Measurements from ENCODE around the gene KDF1. TPM values are rescaled to one million over a fixed set of nuclear protein-coding genes. Genes with fewer than 3 reads are reported as not detected.

Gene KDF1
- total RNA-seq, 1 donor from 2014 or later: 0.21 TPM

DNA sequence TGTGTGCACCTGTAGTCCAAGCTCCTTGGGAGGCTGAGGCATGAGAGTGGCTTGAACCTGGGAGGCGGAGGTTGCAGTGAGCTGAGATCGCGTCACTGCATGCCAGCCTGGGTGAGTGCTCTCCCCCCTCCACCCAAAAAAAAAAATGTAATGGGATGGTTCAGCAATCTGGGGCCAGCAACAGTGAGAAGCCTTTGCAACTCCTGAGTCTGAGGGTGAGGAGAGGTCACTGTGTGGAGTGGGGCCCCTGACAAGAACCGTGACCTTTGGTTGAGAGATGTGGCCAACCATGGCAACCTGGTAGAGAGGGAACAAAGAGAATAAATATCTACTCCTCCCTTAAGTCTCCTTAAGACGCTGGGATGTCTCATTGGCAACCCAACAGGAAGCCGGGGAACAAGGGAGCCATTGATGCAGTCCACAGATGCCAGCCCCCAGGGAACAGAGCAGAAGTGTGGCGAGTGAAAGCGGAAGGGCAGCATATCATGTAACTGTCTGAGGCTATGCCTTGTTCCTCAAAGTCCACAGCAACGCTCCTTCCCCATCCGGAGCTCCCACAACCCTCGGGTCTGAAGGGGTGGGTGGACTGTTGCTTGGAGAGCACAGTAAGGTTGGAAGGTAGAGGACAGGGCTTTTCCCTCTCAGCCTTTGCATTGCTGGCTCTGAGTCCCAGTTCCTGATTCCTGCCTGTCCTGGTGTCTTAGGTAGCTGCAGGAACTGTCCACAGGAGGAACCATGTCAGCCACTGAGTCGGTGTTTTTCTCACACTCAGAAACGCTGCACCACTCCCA, 41.5 kb upstream of the KDF1 start:
- Mint-ChIP-seq H3K4me3 (ENCODE audit: unreplicated experiment) (no peak overlapping the region), H3K27me3 (ENCODE audit: unreplicated experiment) (peaks cover 5% of the 10 kb centered on the region), H3K27ac (ENCODE audit: unreplicated experiment) (no peak overlapping the region), H3K36me3 (ENCODE audit: low read depth, unreplicated experiment) (no peaks in the 10 kb centered on the region), H3K9me3 (ENCODE audit: unreplicated experiment) (no peaks in the 10 kb centered on the region), H3K4me1 (ENCODE audit: unreplicated experiment) (peaks cover 10% of the 10 kb centered on the region)
- no peak for DNase-seq (ENCODE audit: low spot score)
- TF ChIP-seq CTCF (IDR thresholded peaks at IDR 0.05; ENCODE audit: unreplicated experiment): no peak

DNA sequence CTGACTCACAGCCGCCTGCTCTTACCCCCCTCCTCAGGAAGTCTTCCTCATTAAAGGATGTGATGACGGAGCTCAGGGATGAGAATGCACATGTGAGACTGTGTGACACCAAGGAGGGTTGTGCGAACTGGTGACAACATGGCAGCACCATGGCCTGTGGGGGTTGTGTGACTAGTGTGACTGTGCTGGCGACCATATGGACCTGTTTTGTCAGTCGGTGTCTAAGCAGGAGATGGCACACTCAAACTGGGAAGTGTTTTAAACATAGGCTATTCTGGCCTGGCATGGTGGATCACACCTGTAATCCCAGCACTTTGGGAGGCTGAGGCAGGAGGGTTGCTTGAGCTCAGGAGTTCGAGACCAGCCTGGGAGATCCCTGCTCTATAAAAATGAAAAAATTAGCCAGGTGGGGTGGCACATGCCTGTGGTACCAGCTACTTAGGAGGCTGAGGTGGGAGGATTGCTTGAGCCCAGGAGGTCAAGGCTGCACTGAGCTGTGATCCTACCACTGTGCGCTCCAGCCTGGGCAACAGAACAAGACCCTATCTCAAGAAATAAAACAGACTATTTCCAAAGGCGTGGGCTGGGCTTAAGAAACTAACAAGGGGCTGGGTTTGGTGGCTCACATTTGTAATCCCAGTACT, 40.7 kb upstream of the KDF1 start:
- DNase-seq (ENCODE audit: low spot score): no peak
- H3K4me1 Mint-ChIP-seq (ENCODE audit: unreplicated experiment): peaks cover 10% of the 10 kb centered on the region
- peaks cover 10% of the 10 kb centered on the region for H3K27me3 Mint-ChIP-seq (ENCODE audit: unreplicated experiment)
- H3K9me3 Mint-ChIP-seq (ENCODE audit: unreplicated experiment): no peaks in the 10 kb centered on the region
- TF ChIP-seq CTCF (IDR thresholded peaks at IDR 0.05; ENCODE audit: unreplicated experiment): no peak
- no peak overlapping the region for H3K27ac Mint-ChIP-seq (ENCODE audit: unreplicated experiment)
- H3K4me3 Mint-ChIP-seq (ENCODE audit: unreplicated experiment): no peak overlapping the region
- no peaks in the 10 kb centered on the region for H3K36me3 Mint-ChIP-seq (ENCODE audit: low read depth, unreplicated experiment)

GRCh38 chr1:27000090-27000816, 40.0 kb upstream of the KDF1 start:
- H3K27ac Mint-ChIP-seq (ENCODE audit: unreplicated experiment): no peak overlapping the region
- H3K4me3 Mint-ChIP-seq (ENCODE audit: unreplicated experiment): no peak overlapping the region
- peaks cover 16% of the 10 kb centered on the region for H3K27me3 Mint-ChIP-seq (ENCODE audit: unreplicated experiment)
- no peaks in the 10 kb centered on the region for H3K36me3 Mint-ChIP-seq (ENCODE audit: low read depth, unreplicated experiment)
- no peak for TF ChIP-seq CTCF (IDR thresholded peaks at IDR 0.05; ENCODE audit: unreplicated experiment)
- peaks cover 10% of the 10 kb centered on the region for H3K4me1 Mint-ChIP-seq (ENCODE audit: unreplicated experiment)
- no peak for DNase-seq (ENCODE audit: low spot score)
- no peaks in the 10 kb centered on the region for H3K9me3 Mint-ChIP-seq (ENCODE audit: unreplicated experiment)

- Mint-ChIP-seq H3K27ac (ENCODE audit: unreplicated experiment) (no peak overlapping the region), H3K4me3 (ENCODE audit: unreplicated experiment) (no peak overlapping the region), H3K4me1 (ENCODE audit: unreplicated experiment) (peaks cover 10% of the 10 kb centered on the region), H3K36me3 (ENCODE audit: low read depth, unreplicated experiment) (no peaks in the 10 kb centered on the region), H3K27me3 (ENCODE audit: unreplicated experiment) (peaks cover 16% of the 10 kb centered on the region), H3K9me3 (ENCODE audit: unreplicated experiment) (no peaks in the 10 kb centered on the region)
- peak; percentile 15 for DNase-seq (ENCODE audit: low spot score)
- no peak for TF ChIP-seq CTCF (IDR thresholded peaks at IDR 0.05; ENCODE audit: unreplicated experiment)
These were observed 39.2 kb upstream of the KDF1 start for GRCh38 chr1:26999440-26999987.

Measured in endothelial cell (in vitro differentiated cells).